GM18517 (cell line): Measurements from ENCODE around the gene CLDN15.
"Not testable (repeated sequence)": the region's sequence is repeated elsewhere in the genome, so short reads cannot be mapped to it uniquely, and the experiment has no call there.

Experiments
- ATAC-seq: cut with Tn5 transposase; IDR thresholded peaks from one replicate; pipeline ENCODE4 v1.9.1; 2021; ENCODE audit warnings: mild to moderate bottlenecking, moderate library complexity; ENCODE audit not compliant: unreplicated experiment

The CLDN15 gene

GRCh38 chr7:101222275-101222830, 15.2 kb downstream of the CLDN15 start:
- ATAC-seq, result no peak

GRCh38 chr7:101220295-101220694, 17.3 kb downstream of the CLDN15 start:
- no peak for ATAC-seq

GRCh38 chr7:101218236-101219125, 19.1 kb downstream of the CLDN15 start:
- ATAC-seq, result peak; percentile 1

- ATAC-seq, result peak; percentile 56
Measured at GRCh38 chr7:101217388-101218235, 20.0 kb downstream of the CLDN15 start, which contains the start of the genes PLOD3 and ZNHIT1. Gene PLOD3 (minus strand): TSS chr7:101217581. CDS start chr7:101217274, 307 bp downstream. Gene ZNHIT1 (plus strand): TSS chr7:101218165. CDS start chr7:101218196, 31 bp downstream.

GRCh38 chr7:101216860-101217387, 20.7 kb downstream of the CLDN15 start:
- ATAC-seq, result peak; percentile 4

- no peak for ATAC-seq
Measured at GRCh38 chr7:101216001-101216859, 21.4 kb downstream of the CLDN15 start.

- ATAC-seq, result no peak
Measured at GRCh38 chr7:101212014-101212413, 25.6 kb downstream of the CLDN15 start.

GRCh38 chr7:101211501-101211900, 26.1 kb downstream of the CLDN15 start:
- no peak for ATAC-seq

GRCh38 chr7:101210143-101210542, 27.5 kb downstream of the CLDN15 start:
- no peak for ATAC-seq

GRCh38 chr7:101208794-101209193, 28.8 kb downstream of the CLDN15 start:
- no peak for ATAC-seq

- ATAC-seq, result no peak
Measured at GRCh38 chr7:101207459-101207858, 30.1 kb downstream of the CLDN15 start.

- ATAC-seq, result no peak
Measured at GRCh38 chr7:101206665-101207042, 30.9 kb downstream of the CLDN15 start.

- no peak for ATAC-seq
Measured at GRCh38 chr7:101205901-101206664, 31.5 kb downstream of the CLDN15 start.

GRCh38 chr7:101203740-101204738, 33.6 kb downstream of the CLDN15 start:
- ATAC-seq, result not testable (repeated sequence)

- ATAC-seq, result no peak
Measured at GRCh38 chr7:101202603-101202918, 35.0 kb downstream of the CLDN15 start.

- ATAC-seq, result no peak
Measured at GRCh38 chr7:101201695-101202602, 35.7 kb downstream of the CLDN15 start.
